HG03354 (cell line): ENCODE results near the gene UTP18.
"Not testable (repeated sequence)": the region's sequence is repeated elsewhere in the genome, so short reads cannot be mapped to it uniquely, and the experiment has no call there.

Experiments
- ATAC-seq: cut with Tn5 transposase; IDR thresholded peaks from one replicate; pipeline ENCODE4 v1.9.1; 2021; ENCODE audit warnings: mild to moderate bottlenecking; ENCODE audit not compliant: unreplicated experiment, poor library complexity, severe bottlenecking

The UTP18 gene

DNA sequence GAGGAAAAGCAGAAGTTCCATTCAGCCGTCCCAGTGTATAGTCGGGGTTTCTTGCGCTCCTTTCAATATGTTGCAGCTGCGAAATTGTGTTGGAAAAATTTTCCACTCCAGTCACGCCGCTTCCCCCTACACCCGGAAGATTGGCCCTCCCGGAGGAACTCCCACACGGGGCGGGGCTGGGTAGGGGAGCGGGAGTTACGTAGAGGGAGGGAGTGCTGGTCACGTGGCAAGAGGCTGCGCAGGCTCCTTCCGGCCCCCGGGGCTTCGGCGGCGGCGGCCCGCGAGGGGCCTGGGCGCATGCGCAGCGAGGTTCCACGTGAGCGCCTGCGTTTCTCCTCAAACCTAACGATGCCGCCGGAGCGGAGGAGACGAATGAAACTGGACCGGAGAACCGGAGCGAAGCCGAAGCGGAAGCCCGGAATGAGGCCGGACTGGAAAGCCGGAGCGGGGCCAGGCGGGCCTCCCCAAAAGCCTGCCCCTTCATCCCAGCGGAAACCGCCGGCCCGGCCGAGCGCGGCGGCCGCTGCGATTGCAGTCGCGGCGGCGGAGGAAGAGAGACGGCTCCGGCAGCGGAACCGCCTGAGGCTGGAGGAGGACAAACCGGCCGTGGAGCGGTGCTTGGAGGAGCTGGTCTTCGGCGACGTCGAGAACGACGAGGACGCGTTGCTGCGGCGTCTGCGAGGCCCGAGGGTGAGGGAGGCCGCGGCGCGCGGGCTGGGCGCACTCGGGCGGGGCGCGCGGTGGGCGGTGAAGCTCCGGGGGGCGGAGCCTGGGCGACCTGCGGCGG lies at the start of gene UTP18:
Gene UTP18 (plus strand): TSS at position 310 of the 787 bp plus-strand sequence. CDS start 39 bp downstream, at position 349.
- ATAC-seq: peak; percentile 76

DNA sequence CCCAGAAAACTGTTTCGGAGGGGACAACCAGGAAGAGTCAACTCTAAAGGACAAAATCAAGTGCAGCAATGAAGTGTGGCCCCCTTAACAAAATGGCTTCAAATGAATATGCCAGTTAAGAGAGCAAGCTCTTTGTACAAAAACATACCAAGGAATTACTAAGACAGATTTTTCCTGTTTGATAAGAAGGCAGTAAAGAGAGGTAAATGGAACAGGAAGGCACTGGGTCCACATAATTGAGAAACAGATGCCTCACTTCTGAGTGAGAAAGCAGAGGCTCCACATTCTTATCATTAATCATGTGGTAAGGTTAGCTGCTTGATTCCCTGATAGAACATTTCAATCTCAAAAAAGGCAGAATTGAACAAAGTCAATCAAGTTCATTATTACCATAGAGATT lies 45.4 kb upstream of the UTP18 start:
- ATAC-seq: no peak

DNA sequence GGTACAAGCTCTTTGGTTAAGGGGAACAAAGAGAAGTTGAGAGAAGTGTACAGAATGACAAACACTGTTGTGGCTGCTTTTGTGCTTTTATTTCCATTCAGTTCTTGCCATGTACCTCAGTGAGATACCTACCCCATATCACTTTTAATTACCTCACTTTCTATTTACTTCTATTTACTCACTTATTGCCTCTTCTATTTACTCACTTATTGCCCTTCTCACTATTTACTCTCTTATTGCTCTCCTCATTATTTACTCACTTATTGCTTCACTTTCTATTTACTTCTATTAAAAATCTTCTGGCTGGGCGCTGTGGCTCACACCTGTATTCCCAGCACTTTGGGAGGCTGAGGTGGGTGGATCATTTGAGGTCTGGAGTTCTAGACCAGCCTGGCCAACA lies 42.4 kb upstream of the UTP18 start:
- ATAC-seq: no peak

DNA sequence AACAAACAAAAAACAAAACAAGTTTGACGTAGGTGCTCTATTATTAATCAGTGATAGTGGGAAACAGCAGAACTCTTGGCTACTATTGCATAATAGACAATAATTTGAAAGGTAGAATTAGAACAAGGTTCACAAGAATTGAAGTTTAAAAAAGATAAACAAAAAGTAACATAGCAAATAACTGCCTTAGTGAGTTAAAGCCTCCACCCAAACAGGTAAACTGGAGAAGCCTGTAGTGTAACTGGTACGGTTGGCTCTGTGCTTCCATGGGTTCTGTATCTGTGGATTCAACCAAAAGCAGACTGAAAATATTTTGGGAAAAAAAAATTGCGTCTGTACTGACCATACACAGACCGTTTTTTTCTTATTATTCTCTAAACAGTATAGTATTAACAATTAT lies 39.0 kb upstream of the UTP18 start:
- no peak for ATAC-seq

DNA sequence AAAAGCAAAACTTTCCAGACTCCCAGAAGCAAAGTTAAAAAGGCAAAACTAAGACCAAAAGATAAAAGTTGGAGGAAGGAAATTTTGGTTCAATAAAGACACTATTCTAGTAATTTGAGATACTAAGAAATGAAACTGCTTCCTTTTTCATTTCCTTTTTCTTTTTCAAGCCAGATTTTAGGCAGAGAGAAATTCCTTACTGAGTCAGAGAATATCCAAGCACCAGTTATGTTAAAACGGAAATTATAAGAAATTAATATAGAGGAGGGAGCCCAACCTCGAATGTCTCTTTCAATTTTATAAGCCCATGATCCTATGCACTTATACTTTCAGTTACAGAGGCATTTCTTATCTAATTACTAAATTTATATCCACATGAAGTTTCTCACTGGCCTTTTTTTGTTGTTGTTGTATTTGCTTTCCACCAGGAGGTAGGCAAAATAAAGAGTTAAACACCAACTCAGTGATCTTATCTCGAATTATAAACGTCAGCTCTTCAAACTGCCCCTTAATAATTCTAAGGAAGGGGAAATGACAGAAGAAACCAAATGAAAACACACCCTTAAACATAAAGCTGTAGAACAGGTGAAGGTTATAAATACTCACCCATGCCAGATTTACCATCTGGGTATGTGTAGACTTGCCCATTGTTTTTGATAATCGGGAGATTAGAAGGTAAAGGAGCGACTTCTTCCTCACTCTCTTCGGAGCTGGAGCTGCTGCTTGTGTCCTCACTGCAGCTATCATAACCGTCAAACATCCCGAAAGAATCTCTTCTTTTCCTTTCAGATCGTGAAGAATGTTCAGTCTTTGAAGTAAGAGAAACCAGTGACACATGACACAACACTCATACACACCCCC lies 35.7 kb upstream of the UTP18 start:
- no peak for ATAC-seq

DNA sequence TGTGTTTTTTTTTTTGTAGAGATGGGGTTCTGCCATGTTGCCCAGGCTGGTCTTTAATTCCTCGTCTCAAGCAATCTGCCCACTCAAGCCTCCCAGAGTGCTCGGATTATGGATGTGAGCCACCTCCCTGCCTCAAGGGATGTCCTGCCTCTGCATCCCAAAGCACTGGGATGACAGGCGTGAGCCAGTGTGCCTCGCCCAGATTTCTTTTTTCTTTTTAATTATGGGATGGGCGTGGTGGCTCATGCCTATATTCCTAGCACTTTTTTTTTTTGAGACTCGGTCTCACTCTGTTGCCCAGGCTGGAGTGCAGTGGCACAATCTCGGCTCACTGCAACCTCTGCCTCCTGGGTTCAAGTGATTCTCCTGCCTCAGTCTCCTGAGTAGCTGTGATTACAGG lies 34.8 kb upstream of the UTP18 start:
- not testable (repeated sequence) for ATAC-seq

DNA sequence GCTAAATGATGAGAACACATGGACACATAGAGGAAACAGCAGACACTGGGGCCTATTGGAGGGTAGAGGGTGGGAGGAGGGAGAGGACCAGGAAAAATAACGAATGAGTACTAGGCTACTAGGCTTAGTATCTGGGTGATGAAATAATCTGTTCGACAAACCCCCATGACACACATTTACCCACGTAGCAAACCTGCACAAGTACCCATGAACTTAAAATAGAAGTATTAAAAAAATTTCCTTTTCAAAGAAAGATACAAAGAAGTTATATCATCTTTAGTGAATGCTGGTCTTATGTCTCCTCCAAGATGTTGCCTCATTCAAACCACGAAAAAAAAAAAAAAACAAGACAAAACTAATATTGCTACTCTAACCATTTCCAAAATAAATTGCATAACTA lies 32.2 kb upstream of the UTP18 start:
- no peak for ATAC-seq

DNA sequence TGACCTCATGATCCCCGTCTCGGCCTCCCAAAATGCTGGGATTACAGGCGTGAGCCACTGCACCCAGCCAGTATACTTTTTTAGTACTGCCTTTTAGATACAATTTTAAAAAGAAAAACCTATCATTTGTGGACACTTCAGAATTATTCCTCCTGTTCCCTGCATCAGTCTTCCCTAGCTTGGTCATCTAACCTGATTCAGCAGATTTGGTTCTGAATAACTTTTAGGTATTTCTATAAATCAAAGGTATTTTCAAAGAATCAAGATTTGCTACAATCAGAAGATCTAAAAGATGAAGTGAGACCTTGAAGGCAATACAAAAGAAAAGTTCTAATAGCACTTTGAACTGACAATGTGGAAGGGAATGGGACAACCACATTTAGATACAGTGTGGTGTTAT lies 30.5 kb upstream of the UTP18 start:
- ATAC-seq: no peak

DNA sequence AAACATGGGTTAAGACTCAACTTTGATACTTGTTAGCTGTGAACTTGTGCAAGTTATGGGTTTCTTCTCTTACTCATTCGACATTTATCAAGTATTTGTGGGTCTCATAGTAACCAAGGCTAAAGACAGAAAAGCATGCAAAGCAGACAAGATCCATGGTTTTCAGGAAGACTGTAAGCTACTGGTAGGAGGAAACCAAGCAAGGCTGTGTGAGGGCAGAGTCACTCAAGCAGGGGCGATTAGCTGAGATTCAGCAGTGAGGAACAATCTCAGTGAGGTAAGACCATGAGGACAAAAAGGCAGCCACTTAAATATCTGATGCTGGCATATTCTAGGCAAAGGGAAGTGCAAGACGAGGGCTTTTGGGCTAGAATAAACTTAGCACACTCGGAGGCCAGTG lies 30.0 kb upstream of the UTP18 start:
- ATAC-seq: no peak

DNA sequence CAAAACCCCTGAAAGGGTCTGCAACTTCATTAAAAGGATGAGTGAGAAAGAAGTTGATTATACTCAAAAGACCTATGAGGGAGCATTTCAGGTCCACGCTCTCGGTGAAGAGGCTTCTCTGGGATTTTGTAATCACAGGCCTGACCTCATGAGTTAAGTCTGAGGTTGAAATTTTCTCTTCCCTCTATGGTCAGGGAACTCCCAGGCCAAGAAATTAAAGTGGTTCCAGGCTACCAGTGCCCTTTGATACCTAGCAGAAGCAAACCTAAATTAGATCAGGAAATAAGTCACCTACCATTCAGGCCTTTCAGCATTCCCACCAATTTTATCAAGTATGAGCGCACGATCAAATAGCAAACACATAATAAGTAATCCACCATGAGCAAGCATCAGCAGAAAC lies 28.3 kb upstream of the UTP18 start:
- no peak for ATAC-seq

DNA sequence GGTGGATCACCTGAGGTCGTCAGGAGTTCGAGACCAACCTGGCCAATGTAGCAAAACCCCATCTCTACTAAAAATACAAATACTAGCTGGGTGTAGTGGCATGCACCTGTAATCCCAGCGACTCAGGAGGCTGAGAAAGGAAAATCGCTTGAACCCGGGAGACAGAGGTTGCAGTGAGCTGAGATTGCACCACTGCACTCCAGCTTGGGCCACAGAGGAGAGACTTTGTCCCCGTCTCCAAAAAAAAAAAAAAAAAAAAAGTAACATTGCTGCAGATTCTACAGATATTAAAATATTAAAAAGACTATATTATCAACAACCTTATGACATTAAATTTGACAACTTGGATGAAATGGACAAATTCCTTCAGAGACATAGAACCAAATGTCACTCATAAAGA lies 26.2 kb upstream of the UTP18 start:
- no peak for ATAC-seq

DNA sequence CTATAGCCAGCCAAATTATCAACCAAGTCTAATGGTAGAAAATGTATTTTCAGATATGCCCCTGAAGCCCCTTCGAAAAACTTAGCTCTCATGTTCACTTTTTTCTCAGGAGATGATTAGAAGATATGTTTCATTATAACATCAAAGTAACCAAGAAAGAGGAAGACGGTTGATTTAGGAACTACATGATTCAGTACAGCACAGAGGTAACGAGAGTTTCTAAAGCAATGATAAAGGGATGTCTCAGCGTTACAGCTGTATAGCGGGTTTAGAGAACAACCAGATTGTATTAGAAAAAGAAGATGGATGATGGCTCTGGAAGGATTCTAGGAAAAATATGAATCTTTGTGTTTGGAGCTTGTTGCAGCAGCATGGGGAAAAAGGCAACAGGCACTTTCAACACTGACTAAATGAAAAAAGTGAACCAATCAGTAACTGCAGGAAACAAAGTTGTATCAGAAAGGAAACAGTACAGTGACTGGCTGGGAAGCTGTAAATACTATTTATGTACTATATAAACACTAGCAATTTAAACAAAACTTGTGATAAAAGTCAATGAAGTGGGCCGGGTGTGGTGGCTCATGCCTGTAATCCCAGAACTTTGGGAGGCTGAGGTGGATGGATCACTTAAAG lies 22.0 kb upstream of the UTP18 start:
- peak; percentile 81 for ATAC-seq

DNA sequence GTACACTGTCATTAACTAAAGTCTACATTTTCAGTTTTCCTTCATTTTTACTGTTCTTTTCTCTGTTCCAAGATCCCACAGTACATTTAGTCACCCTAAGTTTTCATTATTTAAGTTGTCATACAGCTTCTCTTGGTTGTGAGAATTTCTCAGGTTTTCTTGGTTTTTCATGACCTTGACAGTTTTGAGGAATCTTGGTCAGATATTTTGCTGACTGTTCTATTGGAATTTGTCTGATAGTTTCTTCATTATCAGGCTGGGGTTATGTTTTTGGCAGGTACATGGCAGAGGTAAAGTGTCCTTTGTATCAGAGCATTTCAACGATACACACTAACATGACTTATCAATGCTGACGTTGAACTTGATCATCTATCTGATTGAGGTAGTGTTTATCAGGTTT lies 20.1 kb upstream of the UTP18 start:
- no peak for ATAC-seq

DNA sequence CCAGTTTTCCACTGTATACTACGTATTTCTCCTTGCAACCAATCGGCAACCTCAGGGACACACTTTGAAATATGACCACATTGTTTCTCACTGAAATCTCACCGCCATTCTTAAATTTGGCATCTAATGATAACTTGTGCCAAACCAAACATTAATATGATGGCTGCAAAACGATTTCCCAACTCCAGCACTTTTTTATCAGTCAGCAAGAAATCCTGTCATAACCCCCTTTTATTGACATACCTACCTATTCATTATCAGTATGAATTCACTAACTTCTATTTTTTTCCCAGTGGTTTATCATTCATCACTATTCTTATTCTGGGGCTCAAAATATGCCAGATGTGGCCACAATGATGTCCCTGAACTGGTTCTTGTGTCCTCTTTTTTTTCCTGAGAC lies 16.3 kb upstream of the UTP18 start:
- ATAC-seq: no peak

DNA sequence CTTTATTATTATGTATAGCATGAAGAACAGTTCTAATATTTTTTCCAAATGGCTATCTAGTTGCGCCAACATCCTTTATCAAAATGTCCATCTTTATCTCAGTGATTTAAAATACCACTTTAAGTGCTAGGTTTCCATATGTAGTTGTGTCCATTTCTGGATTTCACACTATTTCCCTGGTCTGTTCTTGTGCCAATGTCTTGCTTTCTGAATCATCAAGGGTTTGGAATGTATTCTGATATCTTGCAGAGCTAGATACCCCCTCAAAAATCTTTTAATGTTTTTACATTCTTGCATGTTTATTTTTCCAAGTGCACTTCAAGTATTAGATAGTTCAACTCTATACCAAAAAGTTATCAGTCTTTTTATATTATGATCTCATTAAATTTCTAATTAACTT lies 14.8 kb upstream of the UTP18 start:
- ATAC-seq: no peak

DNA sequence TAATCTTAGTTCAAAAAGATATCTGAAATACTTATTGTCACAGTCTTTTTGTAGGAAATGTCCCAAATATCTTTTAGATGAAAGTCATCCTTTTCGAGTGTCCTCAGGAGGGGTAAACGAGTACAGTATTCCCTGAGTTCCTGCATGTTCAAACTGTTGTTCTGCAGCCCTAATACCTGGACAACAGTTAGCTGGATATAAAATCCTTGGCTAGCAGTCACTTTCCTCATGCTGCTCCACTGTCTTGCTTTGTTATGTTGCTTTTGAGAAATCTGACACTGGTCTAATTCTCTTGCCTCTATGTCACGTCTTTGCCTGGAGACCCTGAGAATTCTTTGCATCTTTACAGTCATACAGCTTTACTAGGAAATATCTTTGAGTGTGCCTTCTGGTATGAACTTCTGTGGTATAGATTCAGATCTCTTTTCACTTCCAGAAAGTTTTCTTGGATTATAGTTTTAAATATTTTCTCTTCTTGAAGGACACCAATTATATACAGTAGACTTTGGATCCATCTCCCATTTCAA lies 10.0 kb upstream of the UTP18 start:
- no peak for ATAC-seq

DNA sequence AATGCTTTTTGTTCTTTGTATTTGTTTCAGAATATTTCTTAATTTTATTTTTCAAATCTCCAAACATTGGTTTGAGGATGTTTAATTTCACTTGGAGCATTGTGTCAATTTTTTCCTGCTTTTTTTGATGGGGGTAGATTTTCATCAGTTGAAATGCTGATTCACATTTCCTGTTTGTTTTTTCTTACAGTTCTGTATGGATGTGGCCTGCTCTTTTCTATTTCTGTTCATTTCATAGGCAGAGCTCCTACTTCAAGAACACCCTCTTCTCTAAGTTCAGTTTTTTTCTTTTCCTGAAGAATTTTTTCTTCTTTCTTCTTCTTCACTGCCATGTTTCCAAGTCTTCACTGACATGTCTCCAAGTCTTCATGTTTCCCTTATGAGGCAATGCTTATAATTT lies 9.3 kb upstream of the UTP18 start:
- no peak for ATAC-seq

DNA sequence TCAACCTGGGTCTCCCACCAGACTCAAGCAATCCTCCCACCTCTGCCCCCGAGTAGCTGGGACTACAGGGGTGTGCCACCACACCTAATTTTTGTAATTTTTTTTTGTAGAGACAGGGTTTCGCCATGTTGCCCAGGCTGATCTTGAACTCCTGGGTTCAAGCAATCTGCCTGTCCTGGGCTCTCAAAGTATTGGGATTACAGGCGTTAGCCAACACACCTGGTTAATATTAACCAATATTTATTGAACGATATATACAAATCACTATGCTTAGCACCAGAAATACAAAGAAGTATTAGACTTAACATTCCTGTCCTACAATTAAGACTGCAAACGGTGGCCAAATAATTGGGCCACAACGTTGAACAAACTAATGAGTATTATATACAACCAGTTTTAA lies 4.7 kb upstream of the UTP18 start:
- no peak for ATAC-seq

DNA sequence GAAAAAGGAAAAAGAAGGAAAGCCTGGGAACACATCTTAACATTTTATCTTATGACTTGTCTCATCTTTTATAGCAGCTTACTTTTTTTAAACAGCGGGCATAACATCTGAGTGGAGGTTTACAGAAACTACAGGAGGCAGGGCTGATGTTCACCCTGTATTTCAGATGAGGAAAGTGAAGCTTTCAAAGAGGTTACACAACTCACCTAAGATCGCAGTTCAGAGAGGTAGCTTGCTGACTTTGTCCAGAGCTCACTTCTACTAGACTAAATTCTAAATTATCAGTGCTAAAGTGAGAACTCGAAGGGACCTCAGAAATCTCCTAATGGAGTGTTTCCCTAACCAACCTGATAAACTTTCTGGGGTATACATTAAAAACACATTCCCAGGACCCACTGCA lies 4.2 kb upstream of the UTP18 start:
- ATAC-seq: no peak
